ENCODE results near the gene DMRTB1.
A peak's percentile ranks its signal among the peaks of the same experiment; 100 is the strongest.

Gene DMRTB1

DNA sequence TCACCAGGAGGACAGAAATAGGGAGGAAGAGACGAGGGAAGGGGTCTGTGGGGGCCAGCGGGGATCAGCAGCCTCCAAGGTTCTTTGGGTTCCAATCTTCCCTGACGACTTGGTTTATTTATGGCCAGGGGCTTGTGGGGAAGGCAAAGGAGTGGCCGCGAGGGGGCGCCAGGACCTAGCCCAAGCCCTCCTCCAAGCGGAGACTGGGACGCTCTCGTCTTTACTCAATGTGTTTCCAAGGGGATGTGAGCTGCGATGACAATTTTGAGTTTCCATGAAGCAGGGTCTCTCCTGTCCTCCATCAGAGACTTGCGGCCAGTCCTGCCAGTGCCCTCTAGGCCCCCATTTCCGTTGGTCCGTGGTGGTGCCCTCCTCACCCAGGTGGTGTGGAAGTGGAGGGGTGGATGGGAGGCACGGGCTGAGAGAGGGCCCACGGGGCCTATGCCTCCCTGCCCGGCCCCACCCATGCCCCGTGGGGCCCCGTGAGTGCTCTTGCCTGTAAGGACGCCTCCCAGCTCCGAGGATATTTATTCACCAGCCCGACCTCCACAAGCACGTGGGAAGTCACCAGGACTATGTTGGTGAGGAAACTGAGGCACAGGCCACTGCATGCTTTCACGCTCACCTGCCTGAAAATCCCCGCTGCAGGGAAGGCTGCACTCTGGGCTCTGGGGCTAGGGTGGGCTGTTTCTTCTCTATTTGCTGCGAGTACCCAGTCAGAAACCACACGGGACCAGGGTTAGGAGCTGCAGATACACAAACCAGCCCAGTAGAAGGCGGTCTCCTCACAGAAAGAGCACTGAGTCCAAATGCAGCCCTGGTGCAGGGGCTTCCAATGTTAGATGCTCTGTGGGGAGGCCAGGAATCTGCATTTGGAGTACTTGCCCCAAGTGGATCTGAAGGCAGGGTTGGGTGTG, 26.5 kb downstream of the DMRTB1 start:
- Histone ChIP-seq H3K9ac (no peak overlapping the region), H3K4me3 (ENCODE audit: low read depth, low read length) (no peak overlapping the region), H2AFZ (no peak overlapping the region), H3K36me3 (ENCODE audit: control insufficient read depth, insufficient read depth, low read length) (no peaks in the 10 kb centered on the region), H3K9me3 (ENCODE audit: control insufficient read depth, low read length) (no peaks in the 10 kb centered on the region), H3K79me2 (no peaks in the 10 kb centered on the region), H3K27me3 (ENCODE audit: control insufficient read depth, insufficient read depth, low read length) (no peaks in the 10 kb centered on the region), H3K27ac (no peak overlapping the region), H3K4me1 (no peaks in the 10 kb centered on the region), H3K4me2 (ENCODE audit: low read length) (no peak overlapping the region)
- TF ChIP-seq, protein P1, sequence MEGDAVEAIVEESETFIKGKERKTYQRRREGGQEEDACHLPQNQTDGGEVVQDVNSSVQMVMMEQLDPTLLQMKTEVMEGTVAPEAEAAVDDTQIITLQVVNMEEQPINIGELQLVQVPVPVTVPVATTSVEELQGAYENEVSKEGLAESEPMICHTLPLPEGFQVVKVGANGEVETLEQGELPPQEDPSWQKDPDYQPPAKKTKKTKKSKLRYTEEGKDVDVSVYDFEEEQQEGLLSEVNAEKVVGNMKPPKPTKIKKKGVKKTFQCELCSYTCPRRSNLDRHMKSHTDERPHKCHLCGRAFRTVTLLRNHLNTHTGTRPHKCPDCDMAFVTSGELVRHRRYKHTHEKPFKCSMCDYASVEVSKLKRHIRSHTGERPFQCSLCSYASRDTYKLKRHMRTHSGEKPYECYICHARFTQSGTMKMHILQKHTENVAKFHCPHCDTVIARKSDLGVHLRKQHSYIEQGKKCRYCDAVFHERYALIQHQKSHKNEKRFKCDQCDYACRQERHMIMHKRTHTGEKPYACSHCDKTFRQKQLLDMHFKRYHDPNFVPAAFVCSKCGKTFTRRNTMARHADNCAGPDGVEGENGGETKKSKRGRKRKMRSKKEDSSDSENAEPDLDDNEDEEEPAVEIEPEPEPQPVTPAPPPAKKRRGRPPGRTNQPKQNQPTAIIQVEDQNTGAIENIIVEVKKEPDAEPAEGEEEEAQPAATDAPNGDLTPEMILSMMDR (IDR thresholded peaks at IDR 0.05): peak; percentile 59

DNA sequence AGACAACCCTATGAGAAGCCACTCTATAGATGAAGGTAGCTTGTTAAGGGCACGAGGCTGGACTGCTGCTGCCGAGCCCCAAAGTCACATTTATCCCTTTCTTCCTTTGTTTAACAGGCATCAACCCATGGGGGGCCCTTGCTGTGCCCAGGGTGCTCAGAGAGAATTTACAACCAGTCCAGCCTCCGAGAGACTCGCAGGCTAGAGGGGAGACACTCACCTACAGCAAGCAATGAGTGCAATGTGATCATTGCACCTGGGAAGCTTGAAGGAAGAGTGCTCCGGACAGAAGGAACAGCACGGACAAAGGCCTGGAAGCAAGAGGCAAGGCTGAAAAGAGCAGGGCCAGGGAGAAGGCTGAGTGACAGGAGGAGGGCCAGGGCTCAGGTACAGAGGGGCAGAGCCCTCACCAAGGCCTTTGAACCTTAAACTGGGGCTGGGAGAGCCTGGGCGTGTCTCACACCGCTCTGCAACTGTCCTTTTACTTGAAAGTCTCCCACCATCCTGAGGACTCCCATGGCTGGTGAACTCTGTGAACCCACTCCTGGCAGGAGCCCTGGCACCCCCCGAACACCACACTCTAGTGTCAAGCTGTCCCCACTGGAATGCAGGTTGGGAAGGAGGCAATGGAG, 27.3 kb downstream of the DMRTB1 start:
- no peaks in the 10 kb centered on the region for H3K4me1 ChIP-seq
- no peak overlapping the region for H2AFZ ChIP-seq
- no peak overlapping the region for H3K9ac ChIP-seq
- no peak overlapping the region for H3K27ac ChIP-seq
- no peaks in the 10 kb centered on the region for H3K79me2 ChIP-seq
- no peaks in the 10 kb centered on the region for H3K9me3 ChIP-seq (ENCODE audit: control insufficient read depth, low read length)
- no peaks in the 10 kb centered on the region for H3K36me3 ChIP-seq (ENCODE audit: control insufficient read depth, insufficient read depth, low read length)
- TF ChIP-seq, protein P1 (IDR thresholded peaks at IDR 0.05): no peak
- H3K27me3 ChIP-seq (ENCODE audit: control insufficient read depth, insufficient read depth, low read length): no peaks in the 10 kb centered on the region
- no peak overlapping the region for H3K4me2 ChIP-seq (ENCODE audit: low read length)
- H3K4me3 ChIP-seq (ENCODE audit: low read depth, low read length): no peak overlapping the region

DNA sequence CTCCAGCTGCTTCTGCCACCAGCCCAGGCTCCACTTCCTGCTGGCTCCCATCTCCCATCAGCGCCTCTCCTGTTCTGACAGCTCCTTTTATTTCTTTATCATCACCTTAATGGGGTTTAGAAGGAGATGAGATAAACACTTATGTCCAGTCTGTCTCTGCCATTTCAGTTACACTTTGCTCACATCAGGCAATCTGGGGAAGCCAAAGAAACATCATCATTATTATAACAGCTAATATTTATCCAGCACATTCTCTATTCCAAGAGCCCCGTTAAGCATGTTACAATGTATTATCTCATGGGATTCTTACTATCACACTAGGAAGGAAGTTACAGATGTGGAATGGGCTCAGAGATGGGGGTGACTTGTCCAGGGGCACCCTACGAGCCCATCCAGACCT, 31.2 kb downstream of the DMRTB1 start:
- Histone ChIP-seq H3K79me2 (no peaks in the 10 kb centered on the region), H3K9me3 (ENCODE audit: control insufficient read depth, low read length) (no peaks in the 10 kb centered on the region)

DNA sequence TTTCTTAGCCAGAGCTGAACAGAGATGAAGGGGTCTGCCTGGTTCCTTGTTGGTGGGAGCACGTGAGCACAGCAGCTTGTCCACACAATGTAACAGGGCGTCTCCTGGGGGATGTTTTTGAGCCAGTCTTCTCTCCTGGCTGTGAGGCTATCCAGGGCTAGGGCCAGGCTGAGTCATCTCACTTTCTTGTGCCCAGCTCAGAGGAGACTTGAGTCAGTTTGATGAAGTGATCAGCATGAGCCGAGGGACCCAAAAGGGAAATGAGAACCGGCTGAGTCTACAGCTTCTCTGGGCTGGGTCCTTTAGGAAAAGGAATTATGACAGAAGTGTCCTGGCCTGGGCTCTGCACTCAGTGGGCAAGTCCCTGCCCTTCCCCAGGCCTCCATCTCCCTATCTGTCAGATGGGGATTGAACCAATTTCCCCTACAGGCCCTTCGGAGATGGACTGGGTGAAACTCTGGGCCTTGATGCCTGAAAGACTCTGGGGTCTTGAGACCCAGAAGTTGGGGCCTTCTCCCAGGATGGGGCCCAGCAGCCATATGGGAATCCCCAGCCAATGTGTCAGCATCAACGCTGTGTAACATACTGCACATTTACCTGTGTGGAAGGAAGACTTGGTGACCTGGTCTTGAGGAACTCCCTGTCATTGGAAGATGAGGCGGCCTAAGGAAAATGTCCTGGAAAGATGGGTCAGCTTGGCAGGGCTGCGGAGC, 36.6 kb downstream of the DMRTB1 start:
- TF ChIP-seq, protein P1 (IDR thresholded peaks at IDR 0.05): no peak
- no peaks in the 10 kb centered on the region for H3K79me2 ChIP-seq
- H3K9me3 ChIP-seq (ENCODE audit: control insufficient read depth, low read length): no peaks in the 10 kb centered on the region
- H2AFZ ChIP-seq: no peak overlapping the region
- no peaks in the 10 kb centered on the region for H3K27me3 ChIP-seq (ENCODE audit: control insufficient read depth, insufficient read depth, low read length)
- no peak overlapping the region for H3K4me3 ChIP-seq (ENCODE audit: low read depth, low read length)
- no peak overlapping the region for H3K4me2 ChIP-seq (ENCODE audit: low read length)
- no peak overlapping the region for H3K27ac ChIP-seq
- no peaks in the 10 kb centered on the region for H3K36me3 ChIP-seq (ENCODE audit: control insufficient read depth, insufficient read depth, low read length)
- no peaks in the 10 kb centered on the region for H3K4me1 ChIP-seq
- no peak overlapping the region for H3K9ac ChIP-seq

More for the DNA sequence above, 31.2 kb downstream of the DMRTB1 start:
- H3K4me2 ChIP-seq (ENCODE audit: low read length): no peak overlapping the region
- H3K36me3 ChIP-seq (ENCODE audit: control insufficient read depth, insufficient read depth, low read length): no peaks in the 10 kb centered on the region
- H3K9ac ChIP-seq: no peak overlapping the region
- H3K4me1 ChIP-seq: no peaks in the 10 kb centered on the region
- H2AFZ ChIP-seq: no peak overlapping the region
- TF ChIP-seq, protein P1 (IDR thresholded peaks at IDR 0.05): no peak
- no peak overlapping the region for H3K4me3 ChIP-seq (ENCODE audit: low read depth, low read length)
- H3K27me3 ChIP-seq (ENCODE audit: control insufficient read depth, insufficient read depth, low read length): no peaks in the 10 kb centered on the region
- no peak overlapping the region for H3K27ac ChIP-seq

All from parathyroid adenoma (tissue), 2 donors.